HG03469 (cell line): ENCODE measurements around the gene GRAMD1C.

Source experiments
- ATAC-seq: cut with Tn5 transposase; IDR thresholded peaks from one replicate; pipeline ENCODE4 v1.9.1; 2021; ENCODE audit warnings: mild to moderate bottlenecking, moderate library complexity, moderate number of reproducible peaks; ENCODE audit not compliant: unreplicated experiment

GRAMD1C gene

GRCh38 chr3:113948015-113948917 lies 109.7 kb downstream of the GRAMD1C start:
- peak; percentile 29 for ATAC-seq

- ATAC-seq, result no peak
These were observed 114.3 kb downstream of the GRAMD1C start for GRCh38 chr3:113952921-113953320.

GRCh38 chr3:113953677-113954076 lies 115.1 kb downstream of the GRAMD1C start:
- ATAC-seq, result no peak

GRCh38 chr3:113954091-113954685 lies 115.6 kb downstream of the GRAMD1C start:
- no peak for ATAC-seq

GRCh38 chr3:113963879-113964278 lies 125.3 kb downstream of the GRAMD1C start:
- no peak for ATAC-seq

GRCh38 chr3:113966172-113966571 lies 127.6 kb downstream of the GRAMD1C start:
- ATAC-seq, result no peak

- no peak for ATAC-seq
These were observed 130.4 kb downstream of the GRAMD1C start for GRCh38 chr3:113968986-113969385.

GRCh38 chr3:113977822-113978221 lies 139.2 kb downstream of the GRAMD1C start:
- no peak for ATAC-seq

- no peak for ATAC-seq
These were observed 141.3 kb downstream of the GRAMD1C start for GRCh38 chr3:113979916-113980315.

GRCh38 chr3:113981803-113982202 lies 143.2 kb downstream of the GRAMD1C start:
- ATAC-seq, result no peak

GRCh38 chr3:113983544-113983943 lies 145.0 kb downstream of the GRAMD1C start:
- no peak for ATAC-seq

- ATAC-seq, result no peak
These were observed 147.0 kb downstream of the GRAMD1C start for GRCh38 chr3:113985541-113985940.
